Stimulated activated CD8-positive, alpha-beta memory T cell treated with anti-CD3 and anti-CD28 coated beads, Interleukin-15, amount 100 ng/mL, for 24 hours (primary cell): Measurements from ENCODE around the gene MECR.
"Not testable (repeated sequence)": the region's sequence is repeated elsewhere in the genome, so short reads cannot be mapped to it uniquely, and the experiment has no call there.

Source experiments
- DNase-seq: peaks from one replicate; pipeline ENCODE4 v3.0.0-alpha.2; 2020; ENCODE audit warnings: low read depth

MECR gene

DNA sequence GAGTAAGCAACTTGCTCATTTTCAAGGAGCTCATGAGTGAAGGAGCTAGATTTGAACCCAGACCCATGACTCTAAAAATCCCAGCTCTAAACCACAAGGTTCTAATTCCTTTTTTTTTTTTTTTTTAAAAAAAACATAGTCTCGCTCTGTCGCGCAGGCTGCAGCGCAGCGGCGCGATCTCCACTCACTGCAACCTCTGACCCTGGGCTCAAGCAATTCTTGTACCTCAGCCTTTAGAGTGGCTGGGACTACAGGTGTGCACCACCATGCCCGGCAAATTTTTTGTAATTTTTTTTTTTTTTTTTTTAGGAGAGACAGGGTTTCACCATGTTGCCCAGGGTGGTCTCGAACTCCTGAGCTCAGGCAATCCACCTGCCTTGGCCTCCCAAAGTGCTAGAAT lies 62.8 kb downstream of the MECR start:
- no peak for DNase-seq

DNA sequence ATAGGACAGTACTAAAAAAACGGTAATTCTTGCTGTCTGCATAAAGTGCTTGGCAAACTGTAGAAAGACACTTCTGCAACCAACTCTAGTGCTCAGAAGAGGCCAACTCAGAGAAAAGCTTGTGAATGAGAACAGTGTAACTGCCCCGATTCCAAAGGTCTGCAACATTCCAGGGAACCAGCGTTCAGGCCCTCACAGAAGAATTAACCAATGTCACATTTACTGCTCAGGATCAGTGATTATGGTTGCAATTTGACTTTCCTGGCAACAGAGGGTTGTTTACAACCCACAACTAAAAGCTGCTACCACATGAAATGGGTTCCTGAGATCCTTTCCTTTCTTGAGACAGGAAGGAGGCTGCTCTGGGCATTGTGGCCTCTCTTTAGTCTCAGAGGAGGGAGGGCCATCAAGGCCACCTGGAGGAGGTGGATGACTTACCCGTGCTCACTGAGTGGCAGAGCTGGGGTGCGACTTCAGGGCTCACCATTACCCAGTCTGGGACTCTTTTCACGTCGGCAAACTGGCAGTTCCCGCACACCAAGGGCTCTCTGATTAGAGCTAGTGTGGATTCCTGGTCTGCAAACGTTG lies 64.3 kb downstream of the MECR start:
- DNase-seq: no peak

DNA sequence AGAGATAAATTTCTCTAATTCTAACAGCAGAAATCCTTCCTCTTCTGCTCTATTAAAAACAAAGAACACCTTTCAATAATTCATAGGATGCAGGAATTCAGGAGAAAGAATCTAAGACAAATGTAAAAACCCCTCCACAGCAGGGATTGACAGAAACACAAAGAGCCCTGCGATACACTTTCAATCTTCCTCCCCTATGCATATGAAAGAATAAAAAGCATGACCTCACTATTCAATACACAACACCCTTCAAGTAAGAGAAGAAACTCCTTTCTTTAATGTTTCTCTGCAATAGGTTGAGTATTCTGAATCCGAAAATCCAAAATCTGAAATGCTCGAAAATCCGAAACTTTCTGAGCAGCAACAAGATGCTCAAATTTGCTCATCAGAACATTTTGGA lies 66.1 kb downstream of the MECR start:
- no peak for DNase-seq

DNA sequence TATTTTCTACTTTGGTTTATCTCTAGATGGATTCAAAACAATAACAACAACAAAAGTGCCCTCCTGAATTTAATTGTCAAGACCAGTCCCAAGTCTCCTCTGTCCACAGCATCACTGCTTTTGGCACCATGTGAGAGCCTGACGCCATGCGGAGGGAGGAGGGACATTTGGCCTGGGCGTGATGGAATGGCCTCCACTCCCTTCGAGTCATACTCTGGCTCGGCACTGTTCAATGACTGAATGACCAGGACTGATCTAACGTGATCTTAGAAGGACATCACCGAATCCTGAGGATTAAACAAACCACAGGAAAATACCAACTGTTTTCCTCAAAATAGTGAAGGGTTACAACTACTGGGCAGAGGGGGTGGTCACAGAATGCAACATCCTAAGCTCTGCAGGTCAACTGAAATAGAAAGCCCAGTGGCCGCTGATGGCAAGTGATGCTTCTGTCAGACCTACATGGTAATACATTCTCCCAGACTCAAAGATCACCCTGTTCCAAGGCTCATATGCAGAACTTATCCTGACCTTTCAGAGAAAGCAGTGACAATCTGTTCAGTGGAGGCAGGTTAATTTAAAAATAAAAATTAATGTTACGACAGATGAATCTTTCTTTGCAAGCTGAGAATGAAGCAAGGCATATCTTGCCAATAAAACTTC lies 68.1 kb downstream of the MECR start:
- no peak for DNase-seq

GRCh38 chr1:29162025-29162424 lies 68.7 kb downstream of the MECR start:
- no peak for DNase-seq

DNA sequence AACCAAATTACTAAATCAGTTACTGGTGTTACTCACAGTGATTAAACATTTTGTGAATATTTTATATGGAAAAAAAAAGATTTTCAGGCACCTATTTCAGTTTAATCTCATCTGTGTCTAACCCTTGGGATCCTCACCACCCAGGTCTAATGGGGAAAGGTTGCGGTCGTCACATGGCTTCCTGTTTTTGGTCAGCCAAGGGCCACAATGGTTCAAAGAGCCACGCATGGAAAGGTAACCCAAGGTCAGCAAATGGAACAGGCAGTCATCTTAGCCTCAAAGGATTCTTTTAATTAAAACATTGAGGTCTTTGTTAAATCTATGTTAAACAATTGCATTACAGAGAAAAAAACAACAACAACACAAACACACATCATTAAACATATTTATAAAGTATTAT lies 71.0 kb downstream of the MECR start:
- DNase-seq: no peak

DNA sequence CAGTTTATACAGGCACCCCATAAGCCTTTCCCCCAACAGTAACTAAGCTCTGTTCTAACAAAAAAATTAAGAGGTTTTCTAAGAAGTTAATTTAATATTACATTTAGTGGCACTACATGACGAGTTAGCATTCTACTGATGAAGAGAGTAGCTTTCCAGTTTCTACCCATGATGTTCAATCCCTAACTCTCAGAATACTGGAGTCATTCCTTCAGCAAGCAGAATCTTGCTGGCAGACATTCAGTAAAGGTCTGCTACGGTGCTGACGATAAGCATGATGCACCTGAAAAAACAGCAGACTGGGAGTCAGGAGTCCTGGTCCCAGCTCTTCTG lies 73.5 kb downstream of the MECR start:
- DNase-seq: no peak

DNA sequence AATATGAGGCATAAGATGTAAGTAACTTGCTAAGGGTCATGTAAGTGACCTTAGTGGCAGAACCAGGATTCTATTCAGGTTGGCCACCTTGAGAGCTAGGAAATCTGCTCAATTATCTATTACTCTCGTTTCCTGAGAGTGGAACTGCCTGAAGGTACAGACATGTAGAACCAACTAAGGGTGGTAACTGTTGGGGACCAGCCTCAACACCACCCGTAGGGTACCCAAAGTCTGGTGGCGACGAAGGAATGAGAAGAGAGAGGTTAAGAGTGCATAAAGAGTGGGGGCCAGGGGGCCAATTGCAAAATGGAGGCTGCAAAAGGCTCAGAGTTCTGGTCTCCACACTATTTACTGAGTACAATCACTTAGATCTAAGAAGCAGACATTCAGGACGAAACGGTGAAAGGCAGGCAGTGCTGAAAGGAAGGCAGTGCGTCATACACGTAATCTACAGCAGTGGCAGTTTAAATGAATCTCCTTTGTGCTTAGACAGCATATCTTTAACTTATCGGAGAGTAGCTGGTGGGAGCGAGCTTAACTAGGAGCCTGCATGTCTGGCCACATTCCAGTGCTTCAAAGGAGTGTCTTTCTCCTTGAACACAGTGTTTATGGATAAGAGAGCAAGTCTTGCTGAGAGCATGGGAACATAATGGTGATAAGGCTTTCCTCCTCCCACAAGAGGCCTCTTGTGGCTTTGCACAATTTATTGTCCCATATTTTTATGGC lies 74.0 kb downstream of the MECR start:
- no peak for DNase-seq

DNA sequence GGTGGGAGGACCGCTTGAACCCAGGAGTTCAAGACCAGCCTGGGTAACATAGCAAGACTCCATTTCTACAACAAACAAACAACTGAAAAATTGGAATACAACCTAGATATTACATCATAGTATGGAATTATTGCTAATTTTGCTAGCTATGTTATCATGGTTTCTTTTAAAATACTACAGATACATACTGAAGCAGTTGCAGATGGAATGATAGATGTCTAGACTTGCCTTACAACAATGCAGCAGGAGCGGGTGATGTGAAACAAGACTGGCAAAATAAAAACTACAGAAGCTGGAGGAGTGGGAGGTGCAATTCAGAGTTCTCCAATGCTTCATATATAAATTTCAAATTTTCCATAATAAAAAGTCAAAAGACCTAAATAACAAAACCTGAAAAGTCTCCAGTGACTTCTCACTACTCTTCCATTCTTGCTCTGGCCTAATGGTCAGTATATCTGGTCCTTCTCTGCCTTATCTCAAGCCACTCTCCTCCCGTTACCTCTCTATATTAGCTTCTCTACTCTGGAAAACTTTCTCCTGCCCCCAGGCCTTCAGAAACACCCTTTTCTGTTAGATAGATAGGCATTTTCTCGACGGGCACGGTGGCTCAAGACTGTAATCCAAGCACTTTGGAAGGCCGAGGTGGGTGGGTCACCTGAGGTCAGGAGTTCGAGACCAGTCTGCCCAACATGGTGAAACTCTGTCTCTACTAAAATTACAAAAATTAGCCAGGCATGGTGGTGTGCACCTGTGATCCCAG lies 78.5 kb downstream of the MECR start:
- no peak for DNase-seq

GRCh38 chr1:29150346-29150745 lies 80.4 kb downstream of the MECR start:
- not testable (repeated sequence) for DNase-seq

DNA sequence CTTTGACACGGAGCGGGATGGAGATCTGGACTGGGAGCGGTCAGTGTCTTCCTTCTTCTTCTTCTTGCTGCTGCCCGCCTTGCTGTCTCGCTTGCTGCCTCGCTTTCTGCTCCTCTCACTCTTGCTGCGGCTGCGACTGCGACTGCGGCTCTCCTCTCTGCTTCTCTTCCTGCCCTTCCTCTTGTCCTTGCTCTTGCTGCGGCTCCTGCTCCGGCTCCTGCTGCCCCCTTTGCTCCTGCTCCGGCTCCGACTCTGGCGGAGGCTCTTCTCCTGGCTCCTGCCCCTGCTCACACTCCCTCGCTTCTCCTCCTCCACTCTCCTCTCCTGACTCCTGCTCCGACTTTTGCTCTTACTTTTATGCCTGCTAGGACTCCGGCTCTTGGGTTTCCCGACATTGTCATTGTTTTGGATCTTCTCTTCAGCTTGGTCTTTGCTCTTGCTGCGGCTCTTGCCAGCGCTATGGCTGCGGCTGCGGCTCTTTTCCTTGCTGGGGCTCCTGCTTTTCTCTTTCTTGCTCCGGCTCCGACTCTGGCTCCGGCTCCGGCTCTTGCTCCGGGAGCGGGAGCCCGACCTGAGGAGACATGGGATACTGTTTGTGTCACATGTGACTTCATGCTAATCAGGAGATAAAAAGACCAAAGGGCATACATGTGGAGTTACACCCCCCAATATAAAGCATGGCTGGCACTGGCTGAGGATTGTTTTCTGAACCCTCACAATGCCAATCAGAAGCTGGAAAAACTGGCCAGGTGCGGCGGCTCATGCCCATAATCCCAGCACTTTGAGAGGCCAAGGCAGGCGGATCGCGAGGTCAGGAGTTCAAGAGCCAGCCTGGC lies 81.9 kb downstream of the MECR start:
- no peak for DNase-seq

DNA sequence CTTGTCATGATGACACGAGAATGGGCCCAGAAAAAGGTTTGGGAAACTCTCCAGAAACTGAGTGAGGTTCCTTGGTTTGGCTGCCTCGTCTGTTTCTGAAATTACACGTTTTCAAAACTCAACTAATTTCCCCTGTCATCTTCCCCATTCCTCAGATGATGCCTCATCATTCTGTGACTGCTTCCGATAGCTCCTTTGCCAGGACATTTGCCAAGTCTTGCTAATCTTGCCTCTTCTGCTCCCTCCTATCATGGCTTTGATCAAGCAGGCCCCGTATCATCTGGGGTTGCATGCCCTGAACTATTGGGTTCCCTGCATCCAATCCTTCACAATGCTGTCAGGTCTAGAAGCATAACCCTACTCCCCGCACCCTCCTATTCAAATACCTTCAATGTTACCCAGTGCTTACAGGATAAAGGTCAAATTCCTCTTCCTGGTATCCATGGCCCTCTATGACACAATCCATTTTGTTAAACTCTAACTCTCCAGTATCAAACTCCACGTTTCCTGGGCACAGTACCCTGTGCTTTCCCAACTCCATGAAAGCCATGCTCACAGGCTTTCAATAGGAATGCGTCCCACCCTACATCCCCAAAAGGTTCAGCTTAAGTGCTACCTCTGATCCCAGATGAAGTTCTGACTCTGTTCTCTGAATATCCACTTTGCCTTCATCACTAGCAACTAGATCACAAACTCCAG lies 84.8 kb downstream of the MECR start:
- DNase-seq: no peak

DNA sequence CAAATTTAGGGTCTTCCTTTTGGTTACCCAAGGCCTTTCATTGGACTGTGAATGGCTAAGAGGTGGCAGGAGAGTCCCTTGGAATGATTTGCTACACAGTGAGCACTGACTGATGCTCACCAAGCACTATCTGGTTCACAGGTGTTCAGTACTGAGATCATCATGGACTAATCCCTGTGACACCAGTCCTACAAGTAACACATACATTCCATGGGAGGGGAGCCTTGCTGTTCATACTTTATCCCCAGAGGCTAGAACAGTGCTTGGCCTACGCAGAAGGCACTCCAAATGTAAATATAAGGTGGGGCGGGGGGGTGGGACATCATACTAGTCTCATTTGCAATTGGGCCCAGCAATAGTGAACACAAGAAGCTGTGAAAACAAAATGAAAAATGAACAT lies 86.6 kb downstream of the MECR start:
- no peak for DNase-seq

GRCh38 chr1:29142714-29143113 lies 88.0 kb downstream of the MECR start:
- no peak for DNase-seq
